Lung (tissue), 13 donors: ENCODE results near the gene SCARF1. TPM values are rescaled to one million over a fixed set of nuclear protein-coding genes. Genes with fewer than 3 reads are reported as not detected.

ENCODE experiments used
- ATAC-seq: fragments of 200-7000 bp; cut with Tn5 transposase; one replicate; pipeline ENCODE4 v1.9.1; 2020; ENCODE audit warnings: moderate number of reproducible peaks; ENCODE audit not compliant: insufficient read depth, low FRiP score
- DNase-seq, 3 donors: peaks; one replicate each; pipeline ENCODE4 v3.0.0-alpha.2; 2013 to 2017
- H3K27ac ChIP-seq, 2 donors: one replicate each; pipeline ENCODE4 v1.5.1; 2013; ENCODE audit warnings: mild to moderate bottlenecking in 2 of 2, moderate library complexity in 2 of 2, control low read depth in 1 of 2, inconsistent platforms in 1 of 2, low read depth in 1 of 2, low read length in 1 of 2
- H3K27me3 ChIP-seq, 3 donors: one replicate each; pipeline ENCODE4 v1.5.1; 2013; ENCODE audit warnings: low read length in 2 of 3; ENCODE audit not compliant: control insufficient read depth in 3 of 3, insufficient read depth in 3 of 3
- H3K36me3 ChIP-seq, 4 donors: one replicate each; pipeline ENCODE4 v1.5.1; 2013; ENCODE audit warnings: low read length in 4 of 4, mild to moderate bottlenecking in 1 of 4, moderate library complexity in 1 of 4; ENCODE audit not compliant: control insufficient read depth in 4 of 4, insufficient read depth in 4 of 4
- H3K4me1 ChIP-seq, 5 donors: one replicate each; pipeline ENCODE4 v1.5.1; 2013; ENCODE audit warnings: low read length in 5 of 5, mild to moderate bottlenecking in 2 of 5, moderate library complexity in 1 of 5; ENCODE audit not compliant: control insufficient read depth in 5 of 5, insufficient read depth in 5 of 5
- H3K4me3 ChIP-seq: one replicate; pipeline ENCODE4 v1.5.1; 2013; ENCODE audit warnings: mild to moderate bottlenecking, control low read depth, moderate library complexity
- H3K9ac ChIP-seq, 2 donors: one replicate each; pipeline ENCODE4 v1.5.1; 2013; ENCODE audit warnings: low read length in 2 of 2, control low read depth in 1 of 2; ENCODE audit not compliant: insufficient read depth in 1 of 2
- H3K9me3 ChIP-seq, 4 donors: one replicate each; pipeline ENCODE4 v1.5.1; 2013; ENCODE audit warnings: low read length in 3 of 4, mild to moderate bottlenecking in 1 of 4, moderate library complexity in 1 of 4; ENCODE audit not compliant: control insufficient read depth in 4 of 4, insufficient read depth in 3 of 4
- CTCF ChIP-seq: IDR thresholded peaks from 2 replicates; pipeline ENCODE4 v1.5.1; 2012; ENCODE audit warnings: mild to moderate bottlenecking; ENCODE audit errors: control extremely low read depth, extremely low read depth
- WGBS, 2 donors: extraction: QIAGEN DNeasy Blood & Tissue Kit; methylation state at CpG; one replicate each; pipeline ENCODE4 v1.1.7; 2013; 5-methylcytosine and 5-hydroxymethylcytosine counted together
- polyA plus RNA-seq, 2 donors: library from polyadenylated mRNA; stranded (reverse); fragments of 200-250 nt; gene quantifications; one replicate each; pipeline ENCODE4 v1.2.1, GENCODE V29; 2013
- small RNA-seq: library from RNA; depleted of rRNA; stranded (forward); fragments of <200 nt; gene quantifications from one replicate; pipeline ENCODE3, GENCODE V24; 2014; ENCODE audit warnings: low replicate concordance
- total RNA-seq, 2 donors: library from RNA; depleted of rRNA in 1 of 2; stranded (reverse); fragments of >200 nt in 1 of 2; gene quantifications; one replicate each; pipeline ENCODE4 v1.2.1, GENCODE V29; 2014 to 2021
- donor health status: control.
- donor health status: control.
- donor health status: Bipolar disorder and iron deficiency.
- donor health status: healthy.
- donor health status: DM: yes; HTN: yes; CAD: no.

SCARF1 gene
- total and polyA plus RNA-seq, 4 donors: 17.1 to 39.7 (median 29.4) TPM

- H3K27me3 ChIP-seq: no peaks in the 10 kb centered on the region
- H3K9me3 ChIP-seq: no peaks in the 10 kb centered on the region
- no peak overlapping the region for H3K27ac ChIP-seq
- no peak for TF ChIP-seq CTCF
- peaks cover 0 to 38% (median 0%) of the 10 kb centered on the region in 4 donors for H3K36me3 ChIP-seq
- peak in 1 of 3 donors; percentile 60 for DNase-seq
- 71 to 87% methylated on average over 33 of the region's 33 CpGs for WGBS, 2 donors
- peaks cover 0 to 7% (median 0%) of the 10 kb centered on the region in 5 donors for H3K4me1 ChIP-seq
- H3K9ac ChIP-seq: no peak overlapping the region
- ATAC-seq: no peak
- H3K4me3 ChIP-seq: no peak overlapping the region
Observed at GRCh38 chr17:1588821-1589585, 56.5 kb downstream of the SCARF1 start.

- Histone ChIP-seq H3K9me3 (no peaks in the 10 kb centered on the region), H3K9ac (no peak overlapping the region), H3K27ac (no peak overlapping the region), H3K4me1 (no peaks in the 10 kb centered on the region), H3K4me3 (no peak overlapping the region), H3K36me3 (peaks cover 0 to 22% (median 0%) of the 10 kb centered on the region in 4 donors), H3K27me3 (no peaks in the 10 kb centered on the region)
- ATAC-seq (no peak), DNase-seq (no peak)
- TF ChIP-seq CTCF: no peak
- 94 to 98% methylated on average over 14 of the region's 14 CpGs for WGBS, 2 donors
Observed at GRCh38 chr17:1584167-1584566, 61.4 kb downstream of the SCARF1 start.

Small RNA genes within 50 kb of the gene (small RNA-seq; reads per million reads assigned to genes)
- gene RN7SL105P: not detected

Other genes starting within 250 kb of the SCARF1 start
- 100 to 1,000 TPM; 400 to 432 TPM for gene YWHAE, start 245.5 kb downstream of the SCARF1 start, total RNA-seq
- 100 to 1,000 TPM; 348 to 390 TPM for gene YWHAE, start 245.5 kb downstream of the SCARF1 start, polyA plus RNA-seq
- 10 to 100 TPM; 62.4 to 67.5 TPM for gene CRK, start 189.5 kb downstream of the SCARF1 start, total RNA-seq
- gene CRK, start 189.5 kb downstream of the SCARF1 start, polyA plus RNA-seq: 10 to 100 TPM; 29.3 to 36.6 TPM
- 100 to 1,000 TPM; 101 to 237 TPM for gene MYO1C, start 153.0 kb downstream of the SCARF1 start, total RNA-seq
- gene MYO1C, start 153.0 kb downstream of the SCARF1 start, polyA plus RNA-seq: 10 to 100 TPM; 73.4 to 78.5 TPM
- gene INPP5K, start 129.1 kb downstream of the SCARF1 start, total RNA-seq: 10 to 100 TPM; 46.5 to 76.7 TPM
- gene INPP5K, start 129.1 kb downstream of the SCARF1 start, polyA plus RNA-seq: 10 to 100 TPM; 33.6 to 35.5 TPM
- 10 to 100 TPM; 43.9 to 89.7 TPM for gene PITPNA, start 82.9 kb downstream of the SCARF1 start, total RNA-seq
- gene PITPNA, start 82.9 kb downstream of the SCARF1 start, polyA plus RNA-seq: 10 to 100 TPM; 21.5 to 48.9 TPM
- 10 to 100 TPM; 47.9 to 89.2 TPM for gene SLC43A2, start 16.9 kb downstream of the SCARF1 start, total RNA-seq
- gene SLC43A2, start 16.9 kb downstream of the SCARF1 start, polyA plus RNA-seq: 100 to 1,000 TPM in 1 of 2 donors, 10 to 100 TPM in 1; 27.0 to 125 TPM
- 10 to 100 TPM; 25.0 to 46.3 TPM for gene RILP, start 4.1 kb upstream of the SCARF1 start, total RNA-seq
- 10 to 100 TPM; 23.1 to 39.8 TPM for gene RILP, start 4.1 kb upstream of the SCARF1 start, polyA plus RNA-seq
- gene PRPF8, start 39.1 kb upstream of the SCARF1 start, total RNA-seq: 100 to 1,000 TPM; 208 to 277 TPM
- 100 to 1,000 TPM in 1 of 2 donors, 10 to 100 TPM in 1; 97.2 to 114 TPM for gene PRPF8, start 39.1 kb upstream of the SCARF1 start, polyA plus RNA-seq
- 10 to 100 TPM; 13.3 to 16.1 TPM for gene TLCD2, start 64.6 kb upstream of the SCARF1 start, total RNA-seq
- gene TLCD2, start 64.6 kb upstream of the SCARF1 start, polyA plus RNA-seq: 1 to 10 TPM; 4.4 to 6.2 TPM
- 10 to 100 TPM; 27.9 to 51.9 TPM for gene WDR81, start 79.0 kb upstream of the SCARF1 start, total RNA-seq
- 10 to 100 TPM; 26.0 to 38.5 TPM for gene WDR81, start 79.0 kb upstream of the SCARF1 start, polyA plus RNA-seq
- 10 to 100 TPM; 13.7 to 41.1 TPM for gene SERPINF2, start 97.1 kb upstream of the SCARF1 start, total RNA-seq
- gene SERPINF2, start 97.1 kb upstream of the SCARF1 start, polyA plus RNA-seq: 10 to 100 TPM; 74.9 to 78.9 TPM
- gene SERPINF1, start 116.3 kb upstream of the SCARF1 start, total RNA-seq: 100 to 1,000 TPM; 126 to 249 TPM
- 100 to 1,000 TPM; 132 to 168 TPM for gene SERPINF1, start 116.3 kb upstream of the SCARF1 start, polyA plus RNA-seq
- 10 to 100 TPM; 14.7 to 18.2 TPM for gene SMYD4, start 184.2 kb upstream of the SCARF1 start, total RNA-seq
- 1 to 10 TPM; 7.5 to 7.7 TPM for gene SMYD4, start 184.2 kb upstream of the SCARF1 start, polyA plus RNA-seq
- 10 to 100 TPM; 44.1 to 82.6 TPM for gene RPA1, start 184.3 kb upstream of the SCARF1 start, total RNA-seq
- 10 to 100 TPM; 10.7 to 23.0 TPM for gene RPA1, start 184.3 kb upstream of the SCARF1 start, polyA plus RNA-seq